Small intestine (tissue), 7 donors: ENCODE data around the gene IRS2. TPM values are rescaled to one million over a fixed set of nuclear protein-coding genes. Genes with fewer than 3 reads are reported as not detected.

Experiments
- DNase-seq, 2 donors: peaks; one replicate each; pipeline versions ENCODE4 v3.0.0 to v3.0.0-alpha.2; 2013
- FAIRE-seq: peaks from 2 replicates; lab custom pipeline; 2012; peaks lifted over from hg19 to GRCh38; lab: Jason Lieb, UNC
- H3K27ac ChIP-seq, 3 donors: one replicate each; pipeline ENCODE4 v1.5.1; 2013; ENCODE audit warnings: low read length in 2 of 3, mild to moderate bottlenecking in 2 of 3, control low read depth in 1 of 3, inconsistent platforms in 1 of 3, low read depth in 1 of 3, moderate library complexity in 1 of 3
- H3K27me3 ChIP-seq, 3 donors: one replicate each; pipeline ENCODE4 v1.6.1; 2013; ENCODE audit warnings: low read length in 3 of 3, inconsistent platforms in 1 of 3; ENCODE audit not compliant: control insufficient read depth in 3 of 3, insufficient read depth in 3 of 3
- H3K36me3 ChIP-seq, 3 donors: one replicate each; pipeline ENCODE4 v1.6.1; 2013; ENCODE audit warnings: low read length in 3 of 3, inconsistent platforms in 1 of 3, low read depth in 1 of 3, mild to moderate bottlenecking in 1 of 3, moderate library complexity in 1 of 3; ENCODE audit not compliant: control insufficient read depth in 3 of 3, insufficient read depth in 2 of 3
- H3K4me1 ChIP-seq, 3 donors: one replicate each; pipeline ENCODE4 v1.6.1; 2013; ENCODE audit warnings: low read length in 2 of 3, inconsistent platforms in 1 of 3, low read depth in 1 of 3, mild to moderate bottlenecking in 1 of 3, moderate library complexity in 1 of 3; ENCODE audit not compliant: control insufficient read depth in 3 of 3, insufficient read depth in 2 of 3
- H3K4me3 ChIP-seq, 3 donors: one replicate each; pipeline ENCODE4 v1.5.1; 2013; ENCODE audit warnings: low read length in 3 of 3, control low read depth in 1 of 3, inconsistent platforms in 1 of 3, low read depth in 1 of 3, mild to moderate bottlenecking in 1 of 3, moderate library complexity in 1 of 3
- H3K9me3 ChIP-seq, 2 donors: one replicate each; pipeline ENCODE4 v1.6.1; 2013; ENCODE audit warnings: low read depth in 1 of 2, low read length in 1 of 2; ENCODE audit not compliant: control insufficient read depth in 2 of 2, insufficient read depth in 1 of 2
- WGBS, 3 donors: extraction: QIAGEN DNeasy Blood & Tissue Kit; methylation state at CpG; one replicate each; pipeline ENCODE4 v1.1.7; 2013; 5-methylcytosine and 5-hydroxymethylcytosine counted together
- polyA plus RNA-seq, 4 donors: library from polyadenylated mRNA; stranded (reverse) in 3 of 4; unstranded in 1 of 4; fragments of 200-250 nt in 3 of 4; fragments of 120-200 nt in 1 of 4; gene quantifications; one replicate each; pipeline versions ENCODE4 v1.2.1 to v1.2.3, GENCODE V29; 2013
- donor health status: healthy with polysubstance abuse.
- donor health status: control.
- donor health status: control.
- donor health status: Bipolar disorder and iron deficiency.
- donor health status: healthy.

The IRS2 gene
- polyA plus RNA-seq, 4 donors, result 3.8 to 16.2 (median 5.0) TPM

GRCh38 chr13:109810761-109811510 is 24.6 kb upstream of the IRS2 start:
- Histone ChIP-seq H3K36me3 (no peaks in the 10 kb centered on the region), H3K4me1 (no peaks in the 10 kb centered on the region), H3K27me3 (peaks cover 0 to 3% (median 2%) of the 10 kb centered on the region in 3 donors), H3K9me3 (no peaks in the 10 kb centered on the region), H3K4me3 (no peak overlapping the region), H3K27ac (no peak overlapping the region)
- 85 to 93% (median 91%) methylated on average over 19 of the region's 19 CpGs for WGBS, 3 donors
- DNase-seq, result no peak
- FAIRE-seq, result no peak

- Histone ChIP-seq H3K27me3 (peaks cover 0 to 3% (median 2%) of the 10 kb centered on the region in 3 donors), H3K9me3 (no peaks in the 10 kb centered on the region), H3K4me3 (no peak overlapping the region), H3K36me3 (no peaks in the 10 kb centered on the region), H3K4me1 (no peaks in the 10 kb centered on the region), H3K27ac (no peak overlapping the region)
- DNase-seq (no peak), FAIRE-seq (no peak)
- WGBS, 3 donors, result 71 to 77% (median 76%) methylated on average over 14 of the region's 14 CpGs
These were observed 23.0 kb upstream of the IRS2 start for GRCh38 chr13:109809216-109809932.

GRCh38 chr13:109807345-109807744 is 21.0 kb upstream of the IRS2 start:
- no peak overlapping the region for H3K27ac ChIP-seq
- FAIRE-seq, result no peak
- peaks cover 0 to 4% (median 3%) of the 10 kb centered on the region in 3 donors for H3K27me3 ChIP-seq
- H3K9me3 ChIP-seq, result no peaks in the 10 kb centered on the region
- H3K36me3 ChIP-seq, result no peaks in the 10 kb centered on the region
- DNase-seq, result no peak
- WGBS, 3 donors, result 84 to 91% (median 87%) methylated on average over 3 of the region's 3 CpGs
- H3K4me3 ChIP-seq, result no peak overlapping the region
- peaks cover 0 to 2% (median 0%) of the 10 kb centered on the region in 3 donors for H3K4me1 ChIP-seq

- Histone ChIP-seq H3K4me1 (peaks cover 0 to 2% (median 0%) of the 10 kb centered on the region in 3 donors), H3K27ac (no peak overlapping the region), H3K36me3 (no peaks in the 10 kb centered on the region), H3K9me3 (no peaks in the 10 kb centered on the region), H3K4me3 (no peak overlapping the region), H3K27me3 (peaks cover 0 to 3% (median 2%) of the 10 kb centered on the region in 3 donors)
- 84 to 87% (median 86%) methylated on average over 9 of the region's 9 CpGs for WGBS, 3 donors
- DNase-seq (no peak), FAIRE-seq (no peak)
These were observed 18.3 kb upstream of the IRS2 start for GRCh38 chr13:109804654-109805053.

- no peak for FAIRE-seq
These were observed 17.4 kb upstream of the IRS2 start for GRCh38 chr13:109803825-109804224.

GRCh38 chr13:109802936-109803335 is 16.6 kb upstream of the IRS2 start:
- DNase-seq (peak; percentile 75 to 88), FAIRE-seq (peak; percentile 10)
- peaks cover 0 to 2% (median 0%) of the 10 kb centered on the region in 3 donors for H3K4me1 ChIP-seq
- WGBS, 3 donors, result 39 to 72% (median 39%) methylated on average over 4 of the region's 4 CpGs
- no peak overlapping the region for H3K4me3 ChIP-seq
- peak overlapping the region in 1 of 3 donors; percentile 41 for H3K27ac ChIP-seq
- H3K9me3 ChIP-seq, result no peaks in the 10 kb centered on the region
- peaks cover 0 to 2% (median 0%) of the 10 kb centered on the region in 3 donors for H3K27me3 ChIP-seq
- H3K36me3 ChIP-seq, result no peaks in the 10 kb centered on the region

More at GRCh38 chr13:109803825-109804224, 17.4 kb upstream of the IRS2 start:
- WGBS, 3 donors, result 29 to 79% (median 61%) methylated on average over 1 of the region's 1 CpG
- no peaks in the 10 kb centered on the region for H3K36me3 ChIP-seq
- no peak overlapping the region for H3K27ac ChIP-seq
- peak; percentile 34 to 71 for DNase-seq
- H3K4me3 ChIP-seq, result no peak overlapping the region
- H3K9me3 ChIP-seq, result no peaks in the 10 kb centered on the region
- peaks cover 0 to 2% (median 0%) of the 10 kb centered on the region in 3 donors for H3K4me1 ChIP-seq
- H3K27me3 ChIP-seq, result peaks cover 0 to 2% (median 0%) of the 10 kb centered on the region in 3 donors

- no peaks in the 10 kb centered on the region for H3K9me3 ChIP-seq
- no peak overlapping the region for H3K27ac ChIP-seq
- H3K4me1 ChIP-seq, result no peaks in the 10 kb centered on the region
- no peak overlapping the region for H3K4me3 ChIP-seq
- no peaks in the 10 kb centered on the region for H3K36me3 ChIP-seq
- no peak for FAIRE-seq
- H3K27me3 ChIP-seq, result peaks cover 0 to 10% (median 5%) of the 10 kb centered on the region in 3 donors
- no peak for DNase-seq
- 18 to 49% (median 19%) methylated on average over 2 of the region's 2 CpGs for WGBS, 3 donors
These were observed 8.6 kb upstream of the IRS2 start for GRCh38 chr13:109795011-109795410.

GRCh38 chr13:109794095-109794494 is 7.7 kb upstream of the IRS2 start:
- FAIRE-seq (no peak), DNase-seq (no peak)
- WGBS, 3 donors, result 65 to 82% (median 79%) methylated on average over 12 of the region's 12 CpGs
- Histone ChIP-seq H3K9me3 (no peaks in the 10 kb centered on the region), H3K27me3 (peaks cover 0 to 10% (median 5%) of the 10 kb centered on the region in 3 donors), H3K4me3 (no peak overlapping the region), H3K36me3 (no peaks in the 10 kb centered on the region), H3K27ac (no peak overlapping the region), H3K4me1 (no peaks in the 10 kb centered on the region)
